ENCODE data around the gene ZIC2. TPM values are rescaled to one million over a fixed set of nuclear protein-coding genes. Genes with fewer than 3 reads are reported as not detected.

ZIC2 gene
- polyA plus RNA-seq, 4 donors = 0.05 to 0.53 (median 0.14) TPM; not detected in 1

DNA sequence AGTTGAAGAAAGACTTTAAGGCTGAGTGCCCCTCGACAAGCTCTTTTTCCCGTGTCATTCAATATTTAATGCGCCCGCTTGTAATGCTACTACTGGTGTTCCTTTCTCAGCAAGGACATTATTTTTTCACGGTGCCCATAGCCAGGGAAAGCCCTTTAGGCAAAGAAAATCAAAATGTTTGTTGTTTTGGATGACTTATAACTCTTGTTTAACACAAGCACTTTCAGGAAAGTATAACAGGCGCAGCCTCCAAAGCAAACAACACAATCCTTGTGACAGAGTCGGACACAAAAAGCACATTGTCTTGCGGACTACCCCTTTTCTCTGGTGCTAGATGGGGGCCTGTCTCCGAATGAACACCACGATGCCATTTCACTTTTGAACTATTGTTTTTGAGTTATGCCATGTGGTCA lies 22.5 kb upstream of the ZIC2 start:
- no peak for DNase-seq (ENCODE audit: low read depth in 4 of 4, low spot score in 3 of 4)

DNA sequence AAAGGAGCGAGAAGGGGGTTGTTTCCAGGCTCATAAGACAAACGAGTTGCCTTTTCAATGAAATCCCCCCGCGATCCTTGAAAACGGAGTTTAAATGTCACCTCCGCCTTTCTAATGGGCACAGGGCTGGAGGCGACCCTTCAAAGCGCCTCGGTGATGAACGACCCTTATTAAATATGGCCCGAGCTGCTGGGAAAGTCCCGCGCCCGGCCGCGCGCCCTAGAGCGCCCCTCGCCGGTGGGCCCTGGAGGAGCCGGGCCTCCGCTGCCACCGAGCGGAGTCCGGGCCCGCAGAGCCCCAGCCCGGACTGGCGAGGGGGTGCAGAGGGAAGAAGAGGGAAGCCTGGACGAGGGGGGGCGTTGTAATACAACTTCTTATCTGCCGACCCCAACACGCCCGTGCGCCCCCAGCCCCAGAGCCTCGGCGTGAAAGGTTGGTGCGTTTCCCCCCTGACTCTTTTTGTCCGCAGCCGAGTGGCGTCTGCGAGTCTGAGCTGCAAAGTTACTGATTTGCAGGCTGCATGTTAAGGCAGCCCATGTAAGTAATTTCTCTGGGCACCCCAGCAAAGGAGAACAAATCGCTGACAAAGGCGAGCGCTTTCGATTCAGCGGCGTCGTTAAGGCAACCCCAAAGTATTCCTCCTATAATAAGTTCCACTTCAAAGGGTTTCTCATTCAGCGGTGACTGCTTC lies 21.9 kb upstream of the ZIC2 start:
- DNase-seq (ENCODE audit: low read depth in 4 of 4, low spot score in 3 of 4) = no peak

DNA sequence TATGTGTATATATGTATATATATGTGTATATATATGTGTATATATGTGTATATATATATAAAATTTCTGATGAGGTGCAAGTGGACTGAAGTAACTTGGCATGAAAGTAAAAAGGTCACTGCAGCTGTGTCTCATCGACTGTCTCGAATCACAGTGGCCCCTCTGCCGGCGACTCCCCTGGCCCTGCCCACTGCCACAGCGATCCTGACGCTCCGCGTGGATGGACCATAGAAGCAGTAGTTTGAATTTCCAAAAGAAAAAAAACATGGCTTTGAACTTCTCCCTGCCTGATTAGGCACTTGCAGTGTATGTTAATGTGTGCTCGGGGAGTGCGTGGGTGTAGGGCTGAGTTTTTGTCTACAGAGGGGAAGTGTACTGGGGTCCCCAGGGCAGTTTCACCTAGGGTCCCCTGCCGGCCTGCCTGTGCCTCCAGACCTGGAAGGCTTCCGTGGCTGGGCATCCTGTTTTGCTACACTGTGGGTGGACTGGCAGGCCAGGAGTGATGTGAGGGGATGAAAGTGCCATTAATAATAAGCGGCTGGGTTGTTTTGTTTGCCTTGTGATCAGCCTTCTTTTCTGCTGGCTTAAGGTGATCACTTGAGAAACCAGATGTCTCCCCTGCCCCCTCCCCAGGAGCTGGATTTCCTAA lies 20.8 kb upstream of the ZIC2 start:
- DNase-seq (ENCODE audit: low read depth in 4 of 4, low spot score in 3 of 4) = no peak

DNA sequence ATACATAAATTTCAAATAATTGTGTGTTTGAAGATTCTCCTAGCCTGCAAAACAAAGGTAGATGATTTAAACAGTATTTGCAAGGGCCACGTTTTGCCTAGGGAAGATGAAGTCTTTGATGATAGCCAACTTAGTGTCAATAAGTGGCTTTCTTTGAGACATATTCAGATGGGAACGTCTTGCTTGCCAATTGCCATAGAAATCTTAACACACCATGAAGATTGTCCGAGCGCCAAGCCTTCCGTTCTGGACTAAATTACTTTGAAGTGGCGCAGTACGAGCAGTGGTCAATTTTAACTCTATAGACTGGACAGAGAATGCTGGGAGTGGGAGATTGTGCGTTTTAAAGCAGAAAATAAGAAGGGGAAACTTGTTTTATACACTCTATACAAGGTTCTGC lies 19.9 kb upstream of the ZIC2 start:
- no peak for DNase-seq (ENCODE audit: low read depth in 4 of 4, low spot score in 3 of 4)

DNA sequence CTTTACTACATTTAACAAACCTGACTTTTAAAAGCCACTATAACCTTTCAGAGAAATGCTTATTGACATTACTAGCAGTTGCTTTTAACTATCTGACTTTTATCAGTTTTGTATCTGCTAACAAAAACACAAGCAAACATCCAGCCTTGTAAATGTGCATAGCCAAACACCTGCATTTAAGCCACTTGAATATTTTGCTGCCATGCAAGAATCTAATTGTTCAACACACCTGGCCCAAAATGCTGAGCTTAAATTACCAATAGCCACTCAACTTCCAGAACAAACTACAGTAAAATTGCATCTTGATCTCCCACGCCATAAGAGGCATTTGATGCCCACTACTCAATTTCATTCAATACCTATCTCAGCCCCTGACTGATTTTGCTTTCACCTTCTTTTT lies 19.3 kb upstream of the ZIC2 start:
- no peak for DNase-seq (ENCODE audit: low read depth in 4 of 4, low spot score in 3 of 4)

DNA sequence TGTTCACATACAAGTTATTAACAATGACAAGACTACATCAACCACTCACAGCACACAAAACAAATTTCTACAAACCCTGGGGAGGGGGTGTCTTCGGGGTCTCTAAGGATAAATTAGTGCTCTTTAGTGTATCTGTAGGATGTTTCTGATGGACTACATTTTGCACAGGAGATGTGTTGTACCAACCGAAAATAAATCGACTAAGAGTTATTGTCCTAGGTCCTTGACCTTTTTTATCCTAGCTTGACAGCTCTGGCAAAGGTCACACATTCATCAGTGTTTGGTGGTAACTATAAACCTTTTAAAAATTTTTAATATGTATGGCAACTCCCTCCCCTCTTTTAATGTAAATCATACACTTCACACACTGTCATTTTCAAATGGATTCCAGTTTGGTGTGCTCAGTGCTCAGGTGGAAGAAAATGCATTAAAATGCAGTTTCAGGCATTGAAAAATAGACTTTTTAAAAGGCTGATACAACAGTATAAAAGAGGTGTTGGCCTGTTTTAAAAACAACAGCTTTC lies 17.7 kb upstream of the ZIC2 start:
- DNase-seq (ENCODE audit: low read depth in 4 of 4, low spot score in 3 of 4) = no peak

DNA sequence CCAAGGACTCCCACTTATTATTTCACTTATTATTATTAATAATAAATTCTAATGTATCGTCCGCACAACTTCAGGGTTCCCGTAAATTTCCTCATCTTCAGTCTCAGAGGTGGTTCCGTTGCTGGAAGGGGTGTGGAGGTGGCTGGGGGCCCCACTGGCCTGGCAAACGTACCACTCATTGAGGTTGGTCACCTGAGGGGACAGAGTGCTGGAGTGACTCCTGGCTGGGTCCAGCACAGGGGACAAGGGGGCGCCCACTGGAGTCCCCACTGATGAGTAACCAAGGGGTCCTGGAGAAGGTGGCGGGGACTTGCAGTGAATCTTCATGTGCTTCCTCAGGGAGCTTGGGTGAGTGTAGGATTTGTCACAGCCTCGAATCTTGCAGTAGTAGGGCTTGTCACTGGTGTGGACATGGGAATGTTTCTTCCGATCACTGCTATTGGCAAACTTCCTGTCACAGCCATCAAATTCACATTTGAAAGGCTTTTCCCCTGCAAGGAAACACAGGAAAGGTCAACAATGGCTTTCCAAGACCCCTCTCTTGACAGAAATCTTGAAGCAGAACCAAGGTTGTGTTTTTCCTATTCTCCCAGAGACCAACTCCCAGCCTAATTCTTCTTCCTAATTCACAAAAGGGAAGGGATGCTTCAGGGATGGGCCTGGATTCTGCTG lies 16.1 kb upstream of the ZIC2 start:
- DNase-seq (ENCODE audit: low read depth in 4 of 4, low spot score in 3 of 4) = no peak

DNA sequence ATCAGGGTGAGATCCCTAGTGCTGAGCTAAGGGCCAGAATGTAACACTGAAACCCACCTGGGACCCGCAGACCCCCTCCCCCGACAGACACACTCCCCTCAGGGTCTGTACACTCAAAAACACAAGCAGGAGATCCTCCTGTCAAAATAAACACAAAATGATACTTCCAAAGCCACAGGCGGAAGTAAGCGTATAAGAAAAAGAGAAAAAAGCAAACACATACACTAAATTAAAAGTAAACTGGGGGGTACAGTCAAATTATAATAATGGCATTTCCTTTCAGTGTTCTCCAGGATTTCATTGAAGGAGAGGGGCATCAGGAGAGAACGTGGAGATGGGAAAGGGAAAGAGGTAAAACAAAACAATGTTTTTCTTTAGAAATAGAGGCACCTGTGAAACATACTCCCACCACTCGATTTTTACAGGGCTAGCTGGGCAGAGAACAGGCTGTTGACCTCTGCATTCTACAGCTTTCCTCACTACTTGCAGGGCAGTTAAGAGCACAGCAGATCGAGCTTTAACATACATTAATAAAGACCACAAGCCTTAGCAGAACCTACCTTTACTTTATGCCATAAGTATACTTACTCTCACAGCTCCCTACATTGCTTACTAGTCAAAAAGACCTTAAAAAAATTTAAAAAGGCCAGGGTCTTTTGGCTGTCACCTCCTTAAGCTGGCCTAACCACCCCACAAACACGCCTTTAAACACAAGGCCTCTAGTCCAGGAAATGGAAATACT lies 15.3 kb upstream of the ZIC2 start:
- no peak for DNase-seq (ENCODE audit: low read depth in 4 of 4, low spot score in 3 of 4)

DNA sequence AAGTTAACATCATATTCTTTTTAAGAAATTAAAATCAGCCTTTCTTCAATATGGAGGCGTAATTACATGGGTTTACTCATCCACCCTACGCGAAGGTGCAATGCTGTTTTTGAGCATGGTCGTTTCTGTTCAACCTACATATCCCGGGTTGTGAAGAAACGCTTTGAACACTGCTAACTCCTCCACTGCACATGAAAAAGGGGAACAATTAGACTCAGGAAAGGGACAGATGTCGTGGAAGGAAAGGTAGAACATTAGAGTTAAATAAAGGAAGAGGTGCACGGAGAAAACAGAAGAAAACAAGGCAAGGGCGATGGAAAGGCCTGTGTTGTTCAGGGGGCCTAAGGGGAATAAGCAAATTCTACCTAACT lies 14.1 kb upstream of the ZIC2 start:
- no peak for DNase-seq (ENCODE audit: low read depth in 4 of 4, low spot score in 3 of 4)

DNA sequence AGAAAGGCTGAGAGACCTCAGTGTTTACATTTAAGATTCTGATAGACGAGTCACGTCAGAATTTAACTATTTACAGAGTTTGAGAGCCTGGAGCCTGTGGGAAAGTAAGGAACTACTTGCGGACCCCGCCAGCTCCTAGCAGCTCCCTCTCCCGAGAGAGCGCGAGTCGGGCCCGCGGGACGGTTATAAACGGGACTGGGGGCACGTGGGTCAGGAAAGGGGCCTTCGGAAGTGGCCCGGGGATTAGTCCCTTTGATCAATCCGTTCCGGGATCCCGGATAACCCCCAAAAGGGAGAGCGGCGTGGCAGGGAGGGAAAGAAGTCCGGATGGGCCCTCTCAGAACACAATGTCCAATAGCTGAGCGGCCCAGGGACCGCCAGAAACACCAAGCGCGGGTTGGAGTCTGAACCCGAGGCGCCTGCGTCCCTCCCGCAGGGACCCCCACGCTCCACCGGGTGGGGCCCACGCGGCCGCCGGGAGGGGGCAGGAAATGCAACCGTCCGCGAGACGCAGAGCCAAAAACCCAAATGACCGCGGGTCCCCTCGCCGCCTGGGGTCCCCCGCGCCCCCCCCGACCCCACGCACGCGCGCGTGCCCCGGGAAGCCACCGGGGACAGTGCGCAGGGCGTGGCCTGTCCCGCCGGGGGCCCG lies 13.6 kb upstream of the ZIC2 start:
- no peak for DNase-seq (ENCODE audit: low read depth in 4 of 4, low spot score in 3 of 4)

DNA sequence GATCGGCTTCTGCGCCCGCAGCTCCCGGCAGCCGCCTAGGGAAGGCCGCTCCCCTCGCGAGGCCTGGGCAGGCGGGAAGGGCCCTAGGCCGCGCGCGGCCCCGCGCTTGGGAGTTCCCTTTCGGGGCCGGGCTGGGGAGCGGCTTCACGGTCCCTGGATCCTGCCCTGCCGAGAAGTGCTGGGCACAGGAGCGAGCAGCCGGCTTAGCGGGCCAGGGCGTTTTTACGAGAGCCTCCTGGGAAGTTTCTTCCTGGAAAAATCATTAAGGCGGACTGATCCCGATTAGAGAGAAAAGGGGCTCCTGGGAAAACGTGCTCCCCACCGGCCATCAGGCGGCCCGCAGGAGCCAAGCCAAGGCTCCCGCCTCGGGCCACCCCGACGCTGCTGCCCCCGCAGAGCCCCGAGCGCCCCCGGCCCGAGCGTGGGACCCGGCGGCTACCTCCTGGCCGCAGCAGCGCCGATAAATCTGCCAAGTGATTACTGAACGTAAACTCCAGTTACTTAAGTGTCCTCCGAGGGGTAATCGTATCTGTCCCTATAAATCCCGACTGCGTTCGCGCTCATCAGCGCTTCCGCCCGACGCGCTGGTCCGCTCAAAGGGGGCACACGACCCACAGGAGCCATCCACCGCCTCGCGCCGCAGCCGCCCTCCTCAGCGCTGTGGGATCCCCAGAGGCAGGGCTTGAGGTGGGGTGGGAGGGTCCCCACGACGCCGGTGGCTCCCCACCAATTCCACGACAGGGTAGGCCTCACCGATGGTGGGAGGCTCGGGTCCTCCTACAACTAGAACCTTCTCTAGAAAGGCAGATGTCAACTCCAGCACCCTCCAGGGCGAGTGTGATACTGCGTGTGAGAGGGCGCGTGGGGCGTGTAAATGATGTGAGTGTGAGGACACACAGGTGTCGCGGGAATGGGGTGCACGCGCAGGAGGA lies 12.8 kb upstream of the ZIC2 start:
- no peak for DNase-seq (ENCODE audit: low read depth in 4 of 4, low spot score in 3 of 4)

DNA sequence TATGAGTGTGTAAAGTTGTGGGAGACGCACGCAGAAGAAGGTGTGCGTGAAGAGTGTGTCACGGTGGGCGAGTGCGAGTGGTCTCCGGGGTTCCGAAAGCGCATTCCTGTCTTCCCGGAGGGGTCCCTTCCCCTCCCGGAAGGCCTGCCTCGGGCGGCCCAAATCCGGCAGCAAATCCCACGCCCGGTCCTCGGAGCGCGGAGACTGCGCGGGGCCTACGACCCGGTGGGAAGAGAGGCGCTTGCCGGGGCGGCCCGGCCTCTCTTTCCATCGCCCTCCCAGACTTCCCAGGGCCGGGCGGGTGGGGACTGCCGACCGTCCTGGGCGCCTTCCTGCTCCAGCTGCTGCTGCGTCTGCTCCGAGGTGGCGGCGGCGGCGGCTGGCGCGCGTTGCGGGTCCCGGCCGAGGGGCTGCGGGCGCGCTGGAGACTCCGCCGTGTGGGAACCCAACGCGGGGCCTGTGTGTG lies 12.1 kb upstream of the ZIC2 start:
- no peak for DNase-seq (ENCODE audit: low read depth in 4 of 4, low spot score in 3 of 4)

DNA sequence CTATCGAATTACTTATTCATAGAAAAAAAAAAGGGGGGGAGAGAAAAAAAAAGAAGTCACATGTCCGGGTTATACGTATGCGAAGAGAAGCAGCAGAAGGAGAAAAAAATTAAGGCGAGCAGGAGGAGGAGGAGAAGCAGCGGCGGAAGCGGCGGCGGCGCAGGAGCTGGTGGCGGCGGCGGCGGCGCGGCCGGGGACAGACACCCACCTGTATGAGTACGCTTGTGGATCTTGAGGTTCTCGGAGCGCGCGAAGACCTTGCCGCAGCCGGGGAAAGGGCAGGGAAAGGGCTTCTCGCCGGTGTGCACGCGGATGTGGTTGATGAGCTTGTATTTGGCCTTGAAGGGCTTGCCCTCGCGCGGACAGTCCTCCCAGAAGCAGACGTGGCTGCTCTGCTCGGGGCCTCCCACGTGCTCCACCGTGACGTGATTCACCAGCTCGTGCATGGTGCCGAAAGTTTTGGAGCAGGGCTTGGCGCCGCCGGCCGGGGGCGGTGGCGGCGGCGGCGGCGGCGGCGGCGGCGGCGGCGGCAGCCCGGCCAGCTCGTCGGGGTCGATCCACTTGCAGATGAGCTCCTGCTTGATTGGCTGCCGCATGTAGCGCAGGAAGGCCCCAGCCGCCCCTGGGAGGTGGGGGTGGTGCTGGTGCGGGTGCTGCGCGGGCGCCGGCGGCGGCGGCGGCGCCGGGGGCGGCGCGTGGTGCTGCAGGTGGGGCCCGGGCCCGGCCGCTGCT lies 11.5 kb upstream of the ZIC2 start:
- DNase-seq (ENCODE audit: low read depth in 4 of 4, low spot score in 3 of 4) = no peak

DNA sequence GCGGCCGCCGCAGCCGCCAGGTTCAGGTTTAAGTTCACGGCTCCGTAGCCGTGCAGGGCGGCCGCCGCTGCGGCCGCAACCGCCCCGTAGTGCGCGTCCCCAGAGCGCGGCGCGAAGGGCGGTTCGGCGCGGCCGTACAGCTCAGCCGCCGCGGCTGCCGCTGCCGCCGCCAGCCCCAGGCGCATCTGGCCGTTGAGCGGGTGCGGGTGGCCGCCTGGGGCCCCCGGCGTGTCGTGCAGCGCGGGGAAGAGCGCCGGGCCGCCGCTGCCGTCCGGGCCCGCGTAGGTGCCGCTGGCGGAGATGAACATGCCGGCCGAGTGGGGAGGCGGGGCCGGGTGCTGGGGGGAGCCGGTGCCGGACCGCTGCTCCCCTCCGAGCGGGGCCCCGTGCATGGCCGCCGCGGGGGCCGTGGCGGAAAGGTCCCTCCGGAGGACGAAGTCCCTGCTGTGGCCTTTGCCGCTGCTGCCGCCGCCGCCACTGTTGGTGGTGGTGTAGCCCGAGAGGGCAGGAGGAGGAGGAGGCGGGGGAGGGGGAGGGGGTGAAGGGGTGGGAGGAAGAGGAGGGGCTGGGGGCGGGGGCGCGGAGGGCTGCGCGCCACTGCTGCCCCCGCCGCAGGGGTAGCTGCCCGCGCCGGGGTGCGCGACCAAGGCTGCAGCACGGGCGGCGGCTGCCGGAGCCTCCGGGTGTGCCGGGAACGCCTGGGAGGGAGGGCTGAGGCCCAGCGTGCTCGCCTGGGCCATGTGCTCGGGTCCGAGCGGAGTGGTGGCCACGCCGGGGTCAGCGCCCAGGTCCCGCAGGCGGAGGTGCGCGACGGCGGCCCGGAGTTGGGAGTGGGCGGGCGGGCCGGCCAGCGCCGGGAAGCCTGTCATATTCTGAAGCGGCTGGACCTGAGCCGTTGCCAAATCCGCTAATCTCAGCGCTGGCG lies 10.7 kb upstream of the ZIC2 start:
- DNase-seq (ENCODE audit: low read depth in 4 of 4, low spot score in 3 of 4) = no peak

DNA sequence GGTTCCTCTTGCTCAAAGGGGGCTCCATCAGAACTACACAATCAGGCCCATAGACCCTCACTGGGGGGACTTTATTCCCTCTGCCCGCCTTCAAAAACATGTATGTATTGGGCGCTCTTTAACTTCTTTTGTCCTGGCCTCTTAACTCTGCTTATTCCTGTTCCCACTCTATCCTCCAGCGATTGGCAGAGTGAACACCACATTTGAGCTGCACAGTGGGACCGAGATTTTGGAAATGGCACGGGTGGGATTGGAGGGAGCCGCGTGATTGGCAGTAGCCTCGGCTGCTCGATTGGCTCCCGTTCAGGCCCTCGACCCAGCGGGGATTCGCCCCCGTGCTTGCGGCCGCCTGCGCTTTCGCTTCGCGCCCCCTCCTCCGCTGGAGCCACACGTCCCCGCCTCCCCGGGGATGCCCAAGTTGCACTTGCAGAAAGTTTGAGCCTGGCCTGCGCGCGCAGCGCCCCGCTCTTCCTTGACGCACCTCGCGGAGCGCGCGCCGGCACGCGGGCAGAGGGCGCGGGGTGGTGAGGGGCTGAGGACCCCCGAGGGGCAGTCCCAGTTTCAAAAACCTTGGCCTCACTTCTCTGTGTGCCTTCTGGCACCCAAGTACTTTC lies 9.9 kb upstream of the ZIC2 start, which contains the start of gene ZIC5:
ZIC5 (minus strand) TSS at position 192 of the 614 bp plus-strand sequence; CDS start at position 28, 164 bp downstream.
- no peak for DNase-seq (ENCODE audit: low read depth in 4 of 4, low spot score in 3 of 4)

DNA sequence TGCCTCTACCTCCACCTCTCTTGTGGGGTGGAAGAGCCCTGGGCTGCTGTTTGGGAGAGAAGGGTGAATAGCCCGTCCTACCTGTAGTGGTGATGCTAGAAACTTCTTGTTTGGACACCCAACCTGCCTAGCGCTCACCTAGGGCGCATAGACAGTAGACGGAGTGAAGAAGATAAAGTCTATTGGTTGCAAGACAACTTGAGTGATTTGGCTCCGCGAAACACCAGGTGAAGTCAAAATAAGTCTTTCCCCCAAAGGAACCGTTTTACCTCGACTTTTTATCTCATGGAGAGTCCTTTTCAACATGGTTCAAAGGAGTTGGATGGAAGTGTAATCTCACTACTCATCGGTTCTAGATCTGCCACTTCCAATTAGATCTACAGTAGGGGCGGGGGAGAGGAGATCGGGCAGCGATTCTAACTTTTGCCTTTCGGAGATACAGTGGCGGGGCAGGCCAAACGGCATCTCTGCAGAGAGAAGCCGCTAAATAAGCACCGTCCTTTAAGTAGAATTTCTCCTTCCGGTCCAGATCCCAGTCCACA lies 9.3 kb upstream of the ZIC2 start:
- DNase-seq (ENCODE audit: low read depth in 4 of 4, low spot score in 3 of 4) = no peak
